ENCODE measurements around the gene PBX1.

Gene PBX1

GRCh38 chr1:164857439-164857838, 298.5 kb downstream of the PBX1 start:
- DNase-seq (ENCODE audit: extremely low read depth, low read depth): no peak
- no peak for TF ChIP-seq CTCF (IDR thresholded peaks at IDR 0.05; ENCODE audit: low read depth, low read length)

GRCh38 chr1:164858096-164858632, 299.2 kb downstream of the PBX1 start:
- DNase-seq (ENCODE audit: extremely low read depth, low read depth): no peak
- TF ChIP-seq CTCF (IDR thresholded peaks at IDR 0.05; ENCODE audit: low read depth, low read length): no peak

GRCh38 chr1:164861632-164862031, 302.6 kb downstream of the PBX1 start:
- no peak for TF ChIP-seq CTCF (IDR thresholded peaks at IDR 0.05; ENCODE audit: low read depth, low read length)
- no peak for DNase-seq (ENCODE audit: extremely low read depth, low read depth)

- no peak for DNase-seq (ENCODE audit: extremely low read depth, low read depth)
- no peak for TF ChIP-seq CTCF (IDR thresholded peaks at IDR 0.05; ENCODE audit: low read depth, low read length)
Observed at GRCh38 chr1:164863056-164863455, 304.1 kb downstream of the PBX1 start.

- DNase-seq (ENCODE audit: extremely low read depth, low read depth): no peak
Observed at GRCh38 chr1:164864161-164864560, 305.2 kb downstream of the PBX1 start.

GRCh38 chr1:164865385-164865784, 306.4 kb downstream of the PBX1 start:
- no peak for TF ChIP-seq CTCF (IDR thresholded peaks at IDR 0.05; ENCODE audit: low read depth, low read length)
- no peak for DNase-seq (ENCODE audit: extremely low read depth, low read depth)

More at GRCh38 chr1:164864161-164864560, 305.2 kb downstream of the PBX1 start:
- TF ChIP-seq CTCF (IDR thresholded peaks at IDR 0.05; ENCODE audit: low read depth, low read length): no peak

GRCh38 chr1:164867590-164867989, 308.6 kb downstream of the PBX1 start:
- no peak for DNase-seq (ENCODE audit: extremely low read depth, low read depth)
- no peak for TF ChIP-seq CTCF (IDR thresholded peaks at IDR 0.05; ENCODE audit: low read depth, low read length)

Measured in AG09319 (cell line).